Measurements from ENCODE around the gene VILL.

The VILL gene

DNA sequence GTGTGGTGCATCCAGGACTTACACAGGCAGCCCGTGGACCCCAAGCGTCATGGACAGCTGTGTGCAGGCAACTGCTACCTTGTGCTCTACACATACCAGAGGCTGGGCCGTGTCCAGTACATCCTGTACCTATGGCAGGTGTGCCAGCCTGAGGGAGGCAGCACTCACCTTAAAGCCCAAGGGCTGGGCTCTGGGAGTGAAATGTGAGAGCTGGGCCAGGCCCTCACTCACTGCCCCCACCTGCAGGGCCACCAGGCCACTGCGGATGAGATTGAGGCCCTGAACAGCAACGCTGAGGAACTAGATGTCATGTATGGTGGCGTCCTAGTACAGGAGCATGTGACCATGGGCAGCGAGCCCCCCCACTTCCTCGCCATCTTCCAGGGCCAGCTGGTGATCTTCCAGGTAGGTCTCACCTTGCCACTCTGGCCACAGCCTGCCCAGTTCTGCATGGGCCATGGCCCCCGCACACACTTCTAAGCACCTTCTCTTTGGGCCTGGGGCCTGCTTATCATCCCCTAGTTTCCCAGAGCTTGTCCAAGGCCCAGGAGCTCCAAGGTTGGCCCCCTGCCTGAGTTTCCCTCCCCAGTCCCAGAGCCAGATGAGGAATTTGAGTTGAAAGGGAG, 11.0 kb downstream of the VILL start:
- Histone ChIP-seq H3K4me1 (ENCODE audit: control insufficient read depth, insufficient read depth, low read length, unreplicated experiment) (peaks cover 7% of the 10 kb centered on the region), H2AFZ (ENCODE audit: low read length, unreplicated experiment) (no peak overlapping the region), H3K27ac (ENCODE audit: low read depth, low read length) (no peak overlapping the region), H3K79me2 (ENCODE audit: control insufficient read depth, insufficient read depth, low read length, unreplicated experiment) (no peaks in the 10 kb centered on the region), H3K4me3 (ENCODE audit: low read depth, low read length) (no peak overlapping the region), H3K27me3 (ENCODE audit: insufficient read depth, low read length) (no peaks in the 10 kb centered on the region), H3K36me3 (ENCODE audit: insufficient read depth, low read length) (no peaks in the 10 kb centered on the region)

- H3K4me3 ChIP-seq (ENCODE audit: low read depth, low read length), result no peak overlapping the region
- H3K27me3 ChIP-seq (ENCODE audit: insufficient read depth, low read length), result no peaks in the 10 kb centered on the region
- H3K36me3 ChIP-seq (ENCODE audit: insufficient read depth, low read length), result no peaks in the 10 kb centered on the region
- H2AFZ ChIP-seq (ENCODE audit: low read length, unreplicated experiment), result no peak overlapping the region
- H3K79me2 ChIP-seq (ENCODE audit: control insufficient read depth, insufficient read depth, low read length, unreplicated experiment), result no peaks in the 10 kb centered on the region
- peaks cover 7% of the 10 kb centered on the region for H3K4me1 ChIP-seq (ENCODE audit: control insufficient read depth, insufficient read depth, low read length, unreplicated experiment)
- H3K27ac ChIP-seq (ENCODE audit: low read depth, low read length), result no peak overlapping the region
These were observed 11.8 kb downstream of the VILL start for GRCh38 chr3:38002291-38002876.

- Histone ChIP-seq H3K4me1 (ENCODE audit: control insufficient read depth, insufficient read depth, low read length, unreplicated experiment) (peaks cover 7% of the 10 kb centered on the region), H2AFZ (ENCODE audit: low read length, unreplicated experiment) (no peak overlapping the region), H3K27ac (ENCODE audit: low read depth, low read length) (no peak overlapping the region), H3K36me3 (ENCODE audit: insufficient read depth, low read length) (peaks cover 1% of the 10 kb centered on the region; the same call in 1 of the 2 replicates), H3K4me3 (ENCODE audit: low read depth, low read length) (no peak overlapping the region), H3K79me2 (ENCODE audit: control insufficient read depth, insufficient read depth, low read length, unreplicated experiment) (no peaks in the 10 kb centered on the region), H3K27me3 (ENCODE audit: insufficient read depth, low read length) (no peaks in the 10 kb centered on the region)
These were observed 12.4 kb downstream of the VILL start for GRCh38 chr3:38002940-38003339.

DNA sequence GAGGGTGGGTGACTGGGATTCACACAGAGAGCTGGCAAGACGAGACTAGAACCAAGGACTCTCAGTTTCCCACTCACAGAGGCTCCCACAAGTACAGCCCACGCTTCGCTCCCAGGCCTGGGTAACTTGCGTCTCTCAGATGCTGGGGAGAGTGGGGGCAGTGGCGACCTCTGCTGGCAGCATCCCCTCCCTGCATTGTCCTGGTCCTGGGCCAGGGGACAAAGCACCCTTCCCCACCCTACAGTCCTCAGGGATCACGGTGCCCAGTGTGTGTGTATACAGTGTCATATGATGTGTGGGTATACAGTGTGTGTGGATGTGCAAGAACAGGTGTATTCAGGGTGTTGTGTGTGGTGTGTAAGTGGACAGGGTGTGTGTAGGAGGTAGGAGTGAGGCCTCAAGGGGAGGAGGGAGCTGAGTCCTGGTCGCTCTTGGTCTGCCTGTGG, 12.8 kb downstream of the VILL start:
- Histone ChIP-seq H3K27me3 (ENCODE audit: insufficient read depth, low read length) (no peaks in the 10 kb centered on the region), H2AFZ (ENCODE audit: low read length, unreplicated experiment) (no peak overlapping the region), H3K4me1 (ENCODE audit: control insufficient read depth, insufficient read depth, low read length, unreplicated experiment) (peaks cover 4% of the 10 kb centered on the region), H3K4me3 (ENCODE audit: low read depth, low read length) (no peak overlapping the region), H3K79me2 (ENCODE audit: control insufficient read depth, insufficient read depth, low read length, unreplicated experiment) (no peaks in the 10 kb centered on the region), H3K27ac (ENCODE audit: low read depth, low read length) (no peak overlapping the region), H3K36me3 (ENCODE audit: insufficient read depth, low read length) (peaks cover 4% of the 10 kb centered on the region; the same call in 1 of the 2 replicates)

GRCh38 chr3:38003817-38004414, 13.3 kb downstream of the VILL start:
- Histone ChIP-seq H3K4me1 (ENCODE audit: control insufficient read depth, insufficient read depth, low read length, unreplicated experiment) (no peaks in the 10 kb centered on the region), H3K36me3 (ENCODE audit: insufficient read depth, low read length) (peaks cover 4% of the 10 kb centered on the region; the same call in 1 of the 2 replicates), H3K27ac (ENCODE audit: low read depth, low read length) (no peak overlapping the region), H3K4me3 (ENCODE audit: low read depth, low read length) (no peak overlapping the region), H3K27me3 (ENCODE audit: insufficient read depth, low read length) (no peaks in the 10 kb centered on the region), H2AFZ (ENCODE audit: low read length, unreplicated experiment) (no peak overlapping the region), H3K79me2 (ENCODE audit: control insufficient read depth, insufficient read depth, low read length, unreplicated experiment) (no peaks in the 10 kb centered on the region)

DNA sequence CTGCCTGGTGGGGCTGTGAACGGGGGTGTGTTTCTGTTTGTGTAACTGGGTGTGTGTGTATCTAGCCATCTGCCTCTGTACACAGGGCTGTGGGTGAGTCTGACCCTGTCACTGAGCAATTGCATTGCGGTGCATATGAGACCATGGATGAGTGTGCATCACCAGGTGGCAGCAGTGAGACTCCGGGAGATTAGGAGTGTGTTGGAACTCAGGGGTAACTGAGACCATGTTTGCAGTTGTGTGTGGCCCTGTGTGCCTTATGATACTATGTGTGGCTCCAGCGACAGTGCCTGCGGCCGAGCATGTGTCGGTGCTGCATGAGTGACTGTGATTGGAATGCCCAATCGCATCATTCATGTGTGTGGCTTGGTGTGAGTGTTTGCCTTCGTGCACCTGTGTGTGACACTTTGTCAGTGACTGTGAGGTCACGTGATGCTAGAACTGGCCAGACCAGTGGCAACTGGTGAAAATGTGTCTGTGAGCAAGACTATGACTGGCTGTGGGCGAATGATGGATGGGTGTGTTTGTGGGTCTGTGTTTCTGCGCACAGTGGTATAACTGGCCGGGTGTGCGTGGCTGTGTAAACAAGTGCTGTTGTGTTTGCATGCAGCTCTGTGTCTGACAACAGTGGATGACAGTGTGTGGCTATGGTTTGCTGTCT, 14.0 kb downstream of the VILL start:
- Histone ChIP-seq H3K27me3 (ENCODE audit: insufficient read depth, low read length) (no peaks in the 10 kb centered on the region), H3K36me3 (ENCODE audit: insufficient read depth, low read length) (peaks cover 4% of the 10 kb centered on the region; the same call in 1 of the 2 replicates), H3K27ac (ENCODE audit: low read depth, low read length) (no peak overlapping the region), H3K4me1 (ENCODE audit: control insufficient read depth, insufficient read depth, low read length, unreplicated experiment) (no peaks in the 10 kb centered on the region), H3K79me2 (ENCODE audit: control insufficient read depth, insufficient read depth, low read length, unreplicated experiment) (no peaks in the 10 kb centered on the region), H2AFZ (ENCODE audit: low read length, unreplicated experiment) (no peak overlapping the region), H3K4me3 (ENCODE audit: low read depth, low read length) (no peak overlapping the region)

GRCh38 chr3:38005076-38006020, 14.8 kb downstream of the VILL start:
- Histone ChIP-seq H3K4me3 (ENCODE audit: low read depth, low read length) (no peak overlapping the region), H3K36me3 (ENCODE audit: insufficient read depth, low read length) (peaks cover 4% of the 10 kb centered on the region; the same call in 1 of the 2 replicates), H3K27me3 (ENCODE audit: insufficient read depth, low read length) (no peaks in the 10 kb centered on the region), H3K79me2 (ENCODE audit: control insufficient read depth, insufficient read depth, low read length, unreplicated experiment) (no peaks in the 10 kb centered on the region), H3K27ac (ENCODE audit: low read depth, low read length) (no peak overlapping the region), H2AFZ (ENCODE audit: low read length, unreplicated experiment) (no peak overlapping the region), H3K4me1 (ENCODE audit: control insufficient read depth, insufficient read depth, low read length, unreplicated experiment) (no peaks in the 10 kb centered on the region)

- Histone ChIP-seq H3K27me3 (ENCODE audit: insufficient read depth, low read length) (no peaks in the 10 kb centered on the region), H3K4me1 (ENCODE audit: control insufficient read depth, insufficient read depth, low read length, unreplicated experiment) (no peaks in the 10 kb centered on the region), H3K4me3 (ENCODE audit: low read depth, low read length) (no peak overlapping the region), H3K79me2 (ENCODE audit: control insufficient read depth, insufficient read depth, low read length, unreplicated experiment) (no peaks in the 10 kb centered on the region), H3K27ac (ENCODE audit: low read depth, low read length) (no peak overlapping the region), H2AFZ (ENCODE audit: low read length, unreplicated experiment) (no peak overlapping the region), H3K36me3 (ENCODE audit: insufficient read depth, low read length) (peaks cover 4% of the 10 kb centered on the region; the same call in 1 of the 2 replicates)
These were observed 15.4 kb downstream of the VILL start for GRCh38 chr3:38006031-38006430.

DNA sequence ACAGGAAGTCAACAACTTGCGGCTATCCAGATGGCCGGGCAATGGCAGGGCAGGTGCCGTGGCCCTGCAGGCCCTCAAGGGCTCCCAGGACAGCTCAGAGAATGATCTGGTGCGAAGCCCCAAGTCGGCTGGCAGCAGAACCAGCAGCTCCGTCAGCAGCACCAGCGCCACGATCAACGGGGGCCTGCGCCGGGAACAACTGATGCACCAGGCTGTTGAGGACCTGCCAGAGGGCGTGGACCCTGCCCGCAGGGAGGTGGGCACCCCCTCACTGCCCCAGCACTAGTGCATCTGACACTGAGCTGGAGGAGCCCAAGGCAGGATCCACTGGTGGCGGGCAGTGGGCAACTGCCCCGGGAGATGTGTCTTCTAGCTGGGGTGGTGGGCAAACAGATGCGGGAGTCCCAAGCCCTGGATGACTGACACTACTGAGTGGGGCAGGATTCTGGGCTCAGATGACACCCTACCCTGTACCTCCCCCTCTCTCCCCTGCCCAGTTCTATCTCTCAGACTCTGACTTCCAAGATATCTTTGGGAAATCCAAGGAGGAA, 15.9 kb downstream of the VILL start:
- Histone ChIP-seq H3K36me3 (ENCODE audit: insufficient read depth, low read length) (peaks cover 4% of the 10 kb centered on the region; the same call in 1 of the 2 replicates), H3K79me2 (ENCODE audit: control insufficient read depth, insufficient read depth, low read length, unreplicated experiment) (no peaks in the 10 kb centered on the region), H3K4me1 (ENCODE audit: control insufficient read depth, insufficient read depth, low read length, unreplicated experiment) (no peaks in the 10 kb centered on the region), H3K4me3 (ENCODE audit: low read depth, low read length) (no peak overlapping the region), H2AFZ (ENCODE audit: low read length, unreplicated experiment) (no peak overlapping the region), H3K27me3 (ENCODE audit: insufficient read depth, low read length) (no peaks in the 10 kb centered on the region), H3K27ac (ENCODE audit: low read depth, low read length) (no peak overlapping the region)

DNA sequence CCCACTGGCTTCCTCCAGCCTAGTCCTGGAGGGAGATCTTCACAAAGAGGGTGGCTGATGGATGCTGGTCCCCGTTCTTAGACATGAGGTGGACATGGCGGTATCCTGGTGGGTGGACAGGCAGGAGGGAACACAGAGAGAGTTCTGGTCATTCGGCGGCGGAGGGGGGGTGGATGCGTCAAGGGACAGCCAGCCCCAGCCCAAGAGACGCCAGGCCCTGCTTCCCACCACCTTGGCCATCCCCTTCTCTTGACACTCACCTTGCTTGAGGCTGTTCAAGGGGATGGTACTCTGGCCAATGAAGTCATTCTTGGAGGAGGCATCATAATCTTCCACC, 17.1 kb downstream of the VILL start:
- Histone ChIP-seq H3K27ac (ENCODE audit: low read depth, low read length) (no peak overlapping the region), H3K4me1 (ENCODE audit: control insufficient read depth, insufficient read depth, low read length, unreplicated experiment) (no peaks in the 10 kb centered on the region), H3K27me3 (ENCODE audit: insufficient read depth, low read length) (no peaks in the 10 kb centered on the region), H3K36me3 (ENCODE audit: insufficient read depth, low read length) (peaks cover 4% of the 10 kb centered on the region; the same call in 1 of the 2 replicates), H3K4me3 (ENCODE audit: low read depth, low read length) (no peak overlapping the region), H2AFZ (ENCODE audit: low read length, unreplicated experiment) (no peak overlapping the region), H3K79me2 (ENCODE audit: control insufficient read depth, insufficient read depth, low read length, unreplicated experiment) (no peaks in the 10 kb centered on the region)

All from ACC112 (cell line).